Kidney epithelial cell (primary cell): ENCODE results near the gene STX1A. TPM values are rescaled to one million over a fixed set of nuclear protein-coding genes. Genes with fewer than 3 reads are reported as not detected.
"Not testable (repeated sequence)": the region's sequence is repeated elsewhere in the genome, so short reads cannot be mapped to it uniquely, and the experiment has no call there.

ENCODE experiments used
- DNase-seq: peaks from one replicate; pipeline ENCODE4 v3.0.0-alpha.2; 2010; ENCODE audit warnings: low read depth
- H3K27me3 ChIP-seq: 2 replicates; pipeline ENCODE4 v1.6.0; 2011; ENCODE audit warnings: low read length; ENCODE audit not compliant: control insufficient read depth, insufficient read depth
- H3K36me3 ChIP-seq: 2 replicates; pipeline ENCODE4 v1.5.1; 2011; ENCODE audit warnings: low read length; ENCODE audit not compliant: control insufficient read depth, insufficient read depth
- H3K4me3 ChIP-seq: 2 replicates; pipeline ENCODE4 v1.5.1; 2011; ENCODE audit warnings: low read depth, mild to moderate bottlenecking, control low read depth, low read length
- CTCF ChIP-seq: IDR thresholded peaks from 2 replicates; pipeline ENCODE4 v1.5.1; 2011; ENCODE audit warnings: mild to moderate bottlenecking, moderate library complexity, low read length, control low read depth, inconsistent platforms; ENCODE audit not compliant: insufficient read depth, poor library complexity, severe bottlenecking
- total RNA-seq: library from RNA; depleted of rRNA; stranded (reverse); fragments of >200 nt; gene quantifications from 2 replicates; pipeline ENCODE4 v1.2.3, GENCODE V29; 2015

Gene STX1A
- total RNA-seq, 1 donor from 2014 or later, result 25.9 TPM

GRCh38 chr7:73679709-73680108, 39.8 kb downstream of the STX1A start:
- H3K36me3 ChIP-seq, result no peaks in the 10 kb centered on the region
- TF ChIP-seq CTCF, result no peak
- H3K27me3 ChIP-seq, result no peaks in the 10 kb centered on the region
- no peak for DNase-seq
- H3K4me3 ChIP-seq, result no peak overlapping the region

GRCh38 chr7:73678862-73679261, 40.6 kb downstream of the STX1A start:
- no peak for TF ChIP-seq CTCF
- H3K36me3 ChIP-seq, result no peaks in the 10 kb centered on the region
- DNase-seq, result no peak
- H3K4me3 ChIP-seq, result no peak overlapping the region
- no peaks in the 10 kb centered on the region for H3K27me3 ChIP-seq

GRCh38 chr7:73676062-73676461, 43.4 kb downstream of the STX1A start:
- H3K36me3 ChIP-seq, DNase-seq, H3K4me3 ChIP-seq, H3K27me3 ChIP-seq: not testable (repeated sequence)

- H3K27me3 ChIP-seq, result no peaks in the 10 kb centered on the region
- DNase-seq, result no peak
- H3K36me3 ChIP-seq, result no peaks in the 10 kb centered on the region
- TF ChIP-seq CTCF, result no peak
- no peak overlapping the region for H3K4me3 ChIP-seq
Measured at GRCh38 chr7:73674468-73675124, 44.9 kb downstream of the STX1A start.

- no peak for TF ChIP-seq CTCF
- H3K4me3 ChIP-seq, result no peak overlapping the region
- DNase-seq, result no peak
- no peaks in the 10 kb centered on the region for H3K27me3 ChIP-seq
- H3K36me3 ChIP-seq, result no peaks in the 10 kb centered on the region
Measured at GRCh38 chr7:73671857-73672445, 47.5 kb downstream of the STX1A start.

- DNase-seq, result no peak
- Histone ChIP-seq H3K27me3 (no peaks in the 10 kb centered on the region), H3K4me3 (no peak overlapping the region), H3K36me3 (no peaks in the 10 kb centered on the region)
- no peak for TF ChIP-seq CTCF
Measured at GRCh38 chr7:73671322-73671661, 48.2 kb downstream of the STX1A start.
